ENCODE results near the gene ATP6V1G1. TPM values are rescaled to one million over a fixed set of nuclear protein-coding genes. Genes with fewer than 3 reads are reported as not detected.

ATP6V1G1 gene, protein sequence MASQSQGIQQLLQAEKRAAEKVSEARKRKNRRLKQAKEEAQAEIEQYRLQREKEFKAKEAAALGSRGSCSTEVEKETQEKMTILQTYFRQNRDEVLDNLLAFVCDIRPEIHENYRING
- polyA plus RNA-seq (2011; rRNA removed) (89.2 and 134 TPM in 2 replicates), polyA minus RNA-seq (2011; rRNA and poly(A)+ RNA removed) (15.8 and 24.7 TPM in 2 replicates)

DNA sequence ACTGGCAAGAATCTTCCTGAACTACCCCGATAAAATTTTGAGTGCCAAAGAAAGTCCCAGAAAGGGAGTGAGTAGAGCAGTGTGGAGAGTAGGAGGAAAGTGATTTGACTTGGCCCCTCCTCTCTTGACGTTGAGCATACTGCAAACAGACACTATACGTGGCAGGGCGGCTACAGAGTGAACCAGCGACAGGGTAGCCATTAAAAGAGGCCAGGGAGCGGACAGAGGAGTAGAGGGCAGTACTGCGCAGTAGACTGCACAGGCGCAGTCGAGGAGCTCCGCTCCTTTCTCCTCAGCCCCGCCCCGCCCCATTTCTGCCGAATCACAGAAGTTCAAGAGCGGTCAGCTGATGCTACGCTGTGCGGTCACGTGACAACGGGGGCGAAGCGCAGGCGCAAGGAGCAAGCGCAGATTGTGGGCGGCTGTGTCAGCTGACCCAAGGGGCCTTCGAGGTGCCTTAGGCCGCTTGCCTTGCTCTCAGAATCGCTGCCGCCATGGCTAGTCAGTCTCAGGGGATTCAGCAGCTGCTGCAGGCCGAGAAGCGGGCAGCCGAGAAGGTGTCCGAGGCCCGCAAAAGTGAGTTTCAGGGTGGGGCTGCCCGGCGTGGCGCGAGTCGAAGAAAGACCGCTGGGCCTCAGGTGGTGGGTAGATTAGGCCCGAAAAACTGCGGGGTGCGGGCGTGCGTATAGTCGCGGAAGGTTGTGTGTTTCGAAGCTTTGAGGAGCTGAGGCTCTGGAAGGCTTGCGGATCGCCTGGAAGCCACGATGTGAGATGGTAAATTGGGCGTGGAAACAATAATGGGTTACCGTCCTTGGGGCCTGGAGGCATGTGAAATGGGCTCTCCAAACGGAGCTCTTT lies at the start of gene ATP6V1G1:
Gene ATP6V1G1 (plus strand): TSS at position 425 of the 858 bp plus-strand sequence. CDS start 70 bp downstream, at position 495.
- DNase-seq (ENCODE audit: low read depth), result peak; percentile 97
- ChIA-PET POLR2A (interaction anchor here (0.6 to 0.7 kb wide), 3 partner anchors 106 to 264 kb away, joined by 3 to 9 read pairs (median 3); no protein-coding TSS in a partner anchor), CTCF (interaction anchor here (0.7 to 1.3 kb wide), 3 partner anchors 9 to 181 kb away, joined by 4 to 8 read pairs (median 6); no protein-coding TSS in a partner anchor)
- no peaks in the 10 kb centered on the region for H3K36me3 ChIP-seq (ENCODE audit: control insufficient read depth, insufficient read depth, low read length)
- H3K27me3 ChIP-seq (ENCODE audit: control insufficient read depth, insufficient read depth, low read length), result no peaks in the 10 kb centered on the region
- TF ChIP-seq, protein P1, sequence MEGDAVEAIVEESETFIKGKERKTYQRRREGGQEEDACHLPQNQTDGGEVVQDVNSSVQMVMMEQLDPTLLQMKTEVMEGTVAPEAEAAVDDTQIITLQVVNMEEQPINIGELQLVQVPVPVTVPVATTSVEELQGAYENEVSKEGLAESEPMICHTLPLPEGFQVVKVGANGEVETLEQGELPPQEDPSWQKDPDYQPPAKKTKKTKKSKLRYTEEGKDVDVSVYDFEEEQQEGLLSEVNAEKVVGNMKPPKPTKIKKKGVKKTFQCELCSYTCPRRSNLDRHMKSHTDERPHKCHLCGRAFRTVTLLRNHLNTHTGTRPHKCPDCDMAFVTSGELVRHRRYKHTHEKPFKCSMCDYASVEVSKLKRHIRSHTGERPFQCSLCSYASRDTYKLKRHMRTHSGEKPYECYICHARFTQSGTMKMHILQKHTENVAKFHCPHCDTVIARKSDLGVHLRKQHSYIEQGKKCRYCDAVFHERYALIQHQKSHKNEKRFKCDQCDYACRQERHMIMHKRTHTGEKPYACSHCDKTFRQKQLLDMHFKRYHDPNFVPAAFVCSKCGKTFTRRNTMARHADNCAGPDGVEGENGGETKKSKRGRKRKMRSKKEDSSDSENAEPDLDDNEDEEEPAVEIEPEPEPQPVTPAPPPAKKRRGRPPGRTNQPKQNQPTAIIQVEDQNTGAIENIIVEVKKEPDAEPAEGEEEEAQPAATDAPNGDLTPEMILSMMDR (IDR thresholded peaks at IDR 0.05; ENCODE audit: insufficient read depth, low read depth, low read length), result peak; percentile 26; the same call in 1 of the 2 replicates
- peak within 1 kb of the TSS; percentile 81 for H3K4me3 ChIP-seq (ENCODE audit: low read depth, low read length)

DNA sequence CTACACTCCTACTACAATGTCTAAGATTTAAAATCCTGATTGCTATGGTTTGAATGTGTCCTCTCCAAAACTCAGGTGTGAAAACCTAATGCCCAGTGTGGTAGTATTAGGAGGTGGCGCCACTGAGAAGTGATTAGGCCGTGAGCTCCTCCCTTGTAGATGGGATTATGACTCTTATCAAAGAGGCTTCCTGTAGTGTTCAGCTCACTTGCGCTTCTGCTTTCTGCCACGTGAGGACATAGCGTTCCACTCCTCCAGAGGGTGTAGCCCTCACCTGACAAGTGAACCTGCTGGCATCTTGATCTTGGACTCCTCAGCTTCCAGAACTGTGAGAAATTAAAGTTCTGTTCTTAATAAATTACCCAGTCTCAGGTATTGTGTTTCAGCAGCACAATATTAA lies 49.3 kb upstream of the ATP6V1G1 start:
- Histone ChIP-seq H3K4me3 (ENCODE audit: low read depth, low read length) (no peak overlapping the region), H3K36me3 (ENCODE audit: control insufficient read depth, insufficient read depth, low read length) (no peaks in the 10 kb centered on the region), H3K27me3 (ENCODE audit: control insufficient read depth, insufficient read depth, low read length) (peaks cover 5% of the 10 kb centered on the region)
- CTCF ChIA-PET, result interaction anchor here (1.2 to 1.6 kb wide), 2 partner anchors 9 to 12 kb away, joined by 5 to 7 read pairs; no protein-coding TSS in a partner anchor
- TF ChIP-seq, protein P1 (IDR thresholded peaks at IDR 0.05; ENCODE audit: insufficient read depth, low read depth, low read length), result no peak
- no peak for DNase-seq (ENCODE audit: low read depth)
- POLR2A ChIA-PET, result no interaction called here

DNA sequence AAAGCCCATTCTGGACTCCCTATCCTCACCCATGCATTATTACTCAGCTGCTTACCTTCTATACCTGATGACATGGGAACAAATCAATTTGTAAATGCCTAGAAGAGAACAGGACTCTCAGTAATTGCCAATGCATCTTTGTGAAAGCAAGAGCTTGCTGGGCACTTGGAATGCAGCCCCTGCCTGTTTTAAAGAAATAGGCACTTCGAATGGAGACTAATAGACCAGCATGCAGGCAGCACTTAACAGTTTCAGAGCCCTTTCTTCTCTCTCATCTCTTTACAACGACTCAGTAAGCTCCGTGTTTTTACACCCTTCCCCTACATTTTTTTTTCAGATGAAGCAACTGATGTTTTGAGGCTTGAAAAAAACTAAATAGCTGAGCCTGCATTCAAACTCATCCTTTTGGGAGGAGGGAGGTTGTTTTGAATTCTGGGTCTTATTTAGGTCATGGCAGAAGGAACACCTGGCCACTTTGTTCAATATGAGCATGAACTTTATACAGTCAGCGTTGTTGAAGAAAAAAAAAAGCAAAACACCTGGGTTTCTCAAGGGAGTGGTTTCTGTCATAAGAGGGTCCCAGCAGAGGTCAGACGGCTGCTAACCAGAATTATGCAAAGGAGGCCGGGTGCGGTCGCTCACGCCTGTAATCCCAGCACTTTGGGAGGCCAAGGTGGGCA lies 47.7 kb upstream of the ATP6V1G1 start:
- TF ChIP-seq, protein P1 (IDR thresholded peaks at IDR 0.05; ENCODE audit: insufficient read depth, low read depth, low read length), result no peak
- Histone ChIP-seq H3K36me3 (ENCODE audit: control insufficient read depth, insufficient read depth, low read length) (no peaks in the 10 kb centered on the region), H3K4me3 (ENCODE audit: low read depth, low read length) (no peak overlapping the region), H3K27me3 (ENCODE audit: control insufficient read depth, insufficient read depth, low read length) (peaks cover 9% of the 10 kb centered on the region)
- POLR2A ChIA-PET, result interaction anchor here (0.7 kb wide), 1 partner anchor 257 kb away, joined by 6 read pairs; no protein-coding TSS in a partner anchor
- CTCF ChIA-PET, result interaction anchor here (1.2 to 1.3 kb wide), 2 partner anchors 10 to 32 kb away, joined by 3 to 5 read pairs; no protein-coding TSS in a partner anchor
- no peak for DNase-seq (ENCODE audit: low read depth)

DNA sequence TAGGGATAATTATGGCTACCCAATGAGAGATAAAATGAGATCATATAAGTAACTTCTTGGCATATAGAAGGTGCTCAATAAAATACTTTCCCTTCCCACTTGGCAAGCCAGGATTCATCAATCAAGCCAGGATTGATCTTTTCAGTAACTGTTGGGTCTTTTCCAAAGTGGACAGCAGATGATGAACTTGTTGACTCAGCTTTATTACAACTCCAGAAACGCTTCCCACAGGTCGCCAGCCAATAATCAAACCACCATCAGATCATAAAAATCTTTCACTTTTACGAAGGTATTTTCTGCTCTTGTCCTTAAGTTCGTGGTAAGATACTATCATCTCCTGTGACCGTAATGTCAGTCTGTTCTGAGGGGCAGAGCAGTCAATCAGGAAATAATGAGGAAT lies 42.5 kb upstream of the ATP6V1G1 start:
- H3K27me3 ChIP-seq (ENCODE audit: control insufficient read depth, insufficient read depth, low read length), result peaks cover 4% of the 10 kb centered on the region
- no peaks in the 10 kb centered on the region for H3K36me3 ChIP-seq (ENCODE audit: control insufficient read depth, insufficient read depth, low read length)
- ChIA-PET CTCF (no interaction called here), POLR2A (no interaction called here)
- TF ChIP-seq, protein P1 (IDR thresholded peaks at IDR 0.05; ENCODE audit: insufficient read depth, low read depth, low read length), result no peak
- no peak for DNase-seq (ENCODE audit: low read depth)
- no peak overlapping the region for H3K4me3 ChIP-seq (ENCODE audit: low read depth, low read length)
